Lower lobe of right lung (tissue), 2 donors: Measurements from ENCODE around the gene TESMIN. TPM values are rescaled to one million over a fixed set of nuclear protein-coding genes. Genes with fewer than 3 reads are reported as not detected.

Experiments used
- ATAC-seq, 2 donors: fragments of 200-7000 bp; cut with Tn5 transposase; one replicate each; pipeline ENCODE4 v1.9.1; 2020 to 2022; ENCODE audit warnings: mild to moderate bottlenecking in 2 of 2, moderate library complexity in 2 of 2
- DNase-seq: peaks from one replicate; pipeline ENCODE4 v3.0.0-alpha.2; 2020
- H3K27ac ChIP-seq: fragments of 200-600 bp; one replicate; pipeline ENCODE4 v1.8.0; 2022
- H3K27me3 ChIP-seq: fragments of 200-600 bp; one replicate; pipeline ENCODE4 v1.8.0; 2022; ENCODE audit warnings: low read depth
- H3K36me3 ChIP-seq: fragments of 200-600 bp; one replicate; pipeline ENCODE4 v1.8.0; 2022; ENCODE audit warnings: mild to moderate bottlenecking
- H3K4me1 ChIP-seq: fragments of 200-600 bp; one replicate; pipeline ENCODE4 v1.8.0; 2022
- H3K4me3 ChIP-seq: fragments of 200-600 bp; one replicate; pipeline ENCODE4 v1.8.0; 2022; ENCODE audit warnings: mild to moderate bottlenecking
- H3K9me3 ChIP-seq: fragments of 200-600 bp; one replicate; pipeline ENCODE4 v1.8.0; 2022
- intact Hi-C: fragments of 100-400 bp; cut with DNase I; formaldehyde crosslinking; loops from one replicate; pipeline ENCODE4 v1.11.0; 2022
- total RNA-seq: library from RNA; stranded (reverse); fragmentation: NEBNext Ultra II Directional; extraction: Animal tissue kit (Norgen Biotek cat#: 25700); gene quantifications from one replicate; pipeline ENCODE4 v1.2.1, GENCODE V29; 2021
- TF ChIP-seq, protein P1 (sequence below): fragments of 200-600 bp; IDR thresholded peaks from one replicate; pipeline ENCODE4 v1.8.0; 2022; ENCODE audit warnings: antibody characterized with exemption, mild to moderate bottlenecking
- donor health status: DM: no; HTN: yes; CAD: no; lungs with severe emphysema.

TESMIN gene
- total RNA-seq, 1 donor from 2014 or later = 1.9 TPM

DNA sequence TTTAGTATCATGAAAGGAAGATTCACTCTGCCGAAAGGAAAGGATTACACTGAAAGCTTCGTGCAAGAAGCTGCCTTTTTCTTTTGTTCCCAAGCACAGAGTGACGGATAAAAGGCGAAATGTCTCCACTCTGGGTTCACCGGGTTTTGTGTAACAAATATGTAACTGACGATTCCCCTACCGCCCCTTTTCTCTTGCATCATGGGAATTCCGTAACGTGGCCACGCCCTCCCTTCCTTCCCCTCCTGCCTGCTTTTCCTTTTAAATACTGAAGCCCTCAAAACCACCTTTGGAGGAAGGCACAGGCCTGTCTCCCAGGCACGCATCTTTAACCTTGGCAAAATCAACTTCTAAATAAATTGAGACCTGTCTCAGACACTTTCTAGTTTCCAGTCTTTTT lies 16.4 kb upstream of the TESMIN start:
- no peak overlapping the region for H3K27ac ChIP-seq

DNA sequence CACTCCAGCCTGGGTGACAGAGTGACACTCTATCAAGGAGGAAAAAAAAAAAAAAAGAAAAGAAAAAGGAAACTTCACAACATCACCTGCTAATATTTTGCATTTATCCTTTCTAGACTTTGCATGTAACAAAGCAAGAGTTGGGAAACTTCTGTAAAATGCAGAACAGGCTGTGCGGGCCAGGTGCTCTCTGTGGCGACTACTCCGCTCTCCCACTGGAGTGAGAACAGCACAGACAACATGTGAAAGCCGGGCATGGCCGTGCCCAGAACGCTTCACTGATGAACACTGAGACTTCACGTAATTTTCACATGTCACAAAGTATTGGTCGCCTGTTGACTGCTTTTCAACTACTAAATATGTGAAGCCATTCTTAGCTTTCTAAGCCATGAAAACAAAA lies 15.5 kb upstream of the TESMIN start:
- DNase-seq = no peak
- TF ChIP-seq, protein P1, sequence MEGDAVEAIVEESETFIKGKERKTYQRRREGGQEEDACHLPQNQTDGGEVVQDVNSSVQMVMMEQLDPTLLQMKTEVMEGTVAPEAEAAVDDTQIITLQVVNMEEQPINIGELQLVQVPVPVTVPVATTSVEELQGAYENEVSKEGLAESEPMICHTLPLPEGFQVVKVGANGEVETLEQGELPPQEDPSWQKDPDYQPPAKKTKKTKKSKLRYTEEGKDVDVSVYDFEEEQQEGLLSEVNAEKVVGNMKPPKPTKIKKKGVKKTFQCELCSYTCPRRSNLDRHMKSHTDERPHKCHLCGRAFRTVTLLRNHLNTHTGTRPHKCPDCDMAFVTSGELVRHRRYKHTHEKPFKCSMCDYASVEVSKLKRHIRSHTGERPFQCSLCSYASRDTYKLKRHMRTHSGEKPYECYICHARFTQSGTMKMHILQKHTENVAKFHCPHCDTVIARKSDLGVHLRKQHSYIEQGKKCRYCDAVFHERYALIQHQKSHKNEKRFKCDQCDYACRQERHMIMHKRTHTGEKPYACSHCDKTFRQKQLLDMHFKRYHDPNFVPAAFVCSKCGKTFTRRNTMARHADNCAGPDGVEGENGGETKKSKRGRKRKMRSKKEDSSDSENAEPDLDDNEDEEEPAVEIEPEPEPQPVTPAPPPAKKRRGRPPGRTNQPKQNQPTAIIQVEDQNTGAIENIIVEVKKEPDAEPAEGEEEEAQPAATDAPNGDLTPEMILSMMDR = no peak
- intact Hi-C loops = no loop called here
- H3K4me1 ChIP-seq = no peaks in the 10 kb centered on the region
- no peaks in the 10 kb centered on the region for H3K27me3 ChIP-seq
- peaks cover 99% of the 10 kb centered on the region for H3K36me3 ChIP-seq
- no peak overlapping the region for H3K4me3 ChIP-seq
- no peak overlapping the region for H3K27ac ChIP-seq
- ATAC-seq = no peak
- no peaks in the 10 kb centered on the region for H3K9me3 ChIP-seq

More for the DNA sequence above, 16.4 kb upstream of the TESMIN start:
- no peak for ATAC-seq
- DNase-seq = no peak
- peaks cover 99% of the 10 kb centered on the region for H3K36me3 ChIP-seq
- TF ChIP-seq, protein P1 = no peak
- intact Hi-C loops = no loop called here
- H3K4me3 ChIP-seq = no peak overlapping the region
- no peaks in the 10 kb centered on the region for H3K9me3 ChIP-seq
- H3K27me3 ChIP-seq = no peaks in the 10 kb centered on the region
- no peaks in the 10 kb centered on the region for H3K4me1 ChIP-seq

DNA sequence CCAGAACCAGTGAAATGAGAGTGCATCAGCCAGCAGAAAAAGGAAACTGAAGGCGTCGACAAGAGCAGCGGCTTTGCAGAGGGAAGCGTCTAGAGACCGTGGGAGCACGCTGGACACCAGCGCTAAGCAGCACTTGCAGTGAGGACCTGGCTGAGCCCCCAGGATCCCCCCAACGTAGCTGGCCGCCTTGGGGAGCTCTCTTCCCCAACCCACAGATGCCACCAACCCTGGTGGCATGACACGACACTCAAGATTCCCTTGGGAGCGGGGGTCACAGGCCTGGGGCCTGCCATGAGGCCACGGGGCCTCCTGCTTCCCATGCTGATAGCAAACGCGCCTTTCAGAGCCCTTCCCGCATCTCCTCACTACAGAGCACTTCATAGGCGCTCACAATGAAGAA lies 13.4 kb upstream of the TESMIN start:
- intact Hi-C loops = no loop called here
- no peak for ATAC-seq
- TF ChIP-seq, protein P1 = no peak
- Histone ChIP-seq H3K9me3 (no peaks in the 10 kb centered on the region), H3K27me3 (no peaks in the 10 kb centered on the region), H3K27ac (no peak overlapping the region), H3K4me3 (no peak overlapping the region), H3K36me3 (peaks cover 99% of the 10 kb centered on the region), H3K4me1 (no peaks in the 10 kb centered on the region)
- DNase-seq = no peak

DNA sequence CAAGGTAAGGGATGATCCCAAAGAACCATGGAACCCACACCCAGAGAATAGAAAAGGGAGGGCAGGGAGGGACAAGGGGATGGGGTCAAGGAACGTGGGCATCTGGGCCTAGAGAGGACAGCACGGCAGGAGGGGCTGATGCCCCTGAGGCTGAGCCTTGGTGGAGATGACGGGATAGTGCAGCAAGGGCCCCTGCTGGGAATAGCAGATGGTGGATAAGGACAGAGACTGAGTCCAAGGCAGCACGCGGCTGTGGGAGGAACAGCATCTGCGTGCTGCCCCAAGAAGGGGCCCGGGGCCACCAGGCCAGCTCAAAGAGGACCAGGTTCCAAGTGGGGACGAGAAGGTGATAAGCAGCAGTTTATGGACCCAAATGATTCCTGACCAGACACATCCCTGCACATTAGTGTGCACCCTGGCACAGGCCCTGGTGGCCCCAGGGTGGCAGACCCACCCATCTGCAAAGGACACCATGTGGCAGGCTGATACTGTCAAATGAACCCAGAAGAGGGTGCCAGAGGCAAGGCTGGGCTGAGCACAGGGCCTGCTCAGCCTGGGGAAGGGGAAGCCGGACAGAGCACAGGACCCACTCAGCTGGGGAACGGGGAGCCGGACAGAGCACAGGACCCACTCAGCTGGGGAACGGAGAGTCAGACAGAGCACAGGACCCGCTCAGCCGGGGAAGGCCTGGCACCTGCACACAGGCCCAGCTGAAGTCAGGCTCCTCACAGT lies 12.8 kb upstream of the TESMIN start:
- Histone ChIP-seq H3K4me3 (no peak overlapping the region), H3K27ac (no peak overlapping the region), H3K36me3 (peaks cover 99% of the 10 kb centered on the region), H3K4me1 (no peaks in the 10 kb centered on the region), H3K9me3 (no peaks in the 10 kb centered on the region), H3K27me3 (no peaks in the 10 kb centered on the region)
- TF ChIP-seq, protein P1 = no peak
- DNase-seq (no peak), ATAC-seq (peak in 1 of 2 donors; percentile 21)
- intact Hi-C loops = no loop called here

DNA sequence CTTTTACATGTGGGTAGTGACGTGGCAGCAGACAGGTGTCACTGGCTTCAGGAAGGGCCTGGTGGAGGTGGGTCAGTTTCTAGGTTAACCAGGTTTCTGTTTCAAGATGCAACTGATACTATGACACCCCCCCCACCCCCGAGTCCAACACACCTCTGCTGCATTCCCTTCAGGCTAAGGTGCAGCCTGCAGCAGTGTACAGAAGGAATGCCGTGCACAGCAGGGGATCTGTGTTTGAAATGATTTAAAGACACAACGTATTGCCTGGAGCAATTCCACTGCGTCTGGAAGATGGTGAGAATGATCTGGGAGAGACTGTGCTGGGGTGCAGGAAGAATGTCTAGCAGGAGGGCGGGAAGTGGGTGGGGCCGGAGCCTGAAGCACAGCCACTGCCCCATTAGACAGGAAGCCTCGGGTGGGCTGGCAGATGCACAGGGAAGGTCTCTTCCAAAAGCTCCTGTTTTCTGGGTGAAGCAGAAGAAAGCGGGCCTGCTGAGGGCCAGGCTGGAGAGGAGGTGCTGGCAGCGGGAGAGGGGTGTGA lies 11.9 kb upstream of the TESMIN start:
- Histone ChIP-seq H3K4me3 (no peak overlapping the region), H3K27ac (no peak overlapping the region), H3K36me3 (peaks cover 99% of the 10 kb centered on the region), H3K4me1 (no peaks in the 10 kb centered on the region), H3K9me3 (no peaks in the 10 kb centered on the region), H3K27me3 (no peaks in the 10 kb centered on the region)
- ATAC-seq (no peak), DNase-seq (no peak)
- TF ChIP-seq, protein P1 = no peak
- intact Hi-C loops = no loop called here
